SJSA1 (cell line): Measurements from ENCODE around the gene TMED6. TPM values are rescaled to one million over a fixed set of nuclear protein-coding genes. Genes with fewer than 3 reads are reported as not detected.
"Not testable (repeated sequence)": the region's sequence is repeated elsewhere in the genome, so short reads cannot be mapped to it uniquely, and the experiment has no call there.

ENCODE experiments used
- DNase-seq, 2 experiments: peaks; one replicate each; pipeline ENCODE4 v3.0.0-alpha.2; 2015 to 2020; ENCODE audit warnings: low spot score in 2 of 2, low read depth in 1 of 2
- H3K27ac ChIP-seq: fragments of 250-450 bp; sonication (Bioruptor Pico); 2 replicates; pipeline ENCODE4 v1.5.1; 2020; ENCODE audit warnings: mild to moderate bottlenecking, moderate library complexity
- H3K27me3 ChIP-seq: fragments of 250-450 bp; sonication (Bioruptor Pico); replicated peaks from 2 replicates; pipeline ENCODE4 v1.5.1; 2020; ENCODE audit warnings: mild to moderate bottlenecking, moderate library complexity
- H3K36me3 ChIP-seq: fragments of 250-450 bp; sonication (Bioruptor Pico); 2 replicates; pipeline ENCODE4 v1.5.1; 2020; ENCODE audit warnings: mild to moderate bottlenecking
- H3K4me1 ChIP-seq: fragments of 250-450 bp; sonication (Bioruptor Pico); replicated peaks from 2 replicates; pipeline ENCODE4 v1.6.1; 2021; ENCODE audit warnings: mild to moderate bottlenecking
- H3K4me3 ChIP-seq: fragments of 250-450 bp; sonication (Bioruptor Pico); 2 replicates; pipeline ENCODE4 v1.5.1; 2020; ENCODE audit warnings: mild to moderate bottlenecking
- H3K9me3 ChIP-seq: fragments of 250-450 bp; sonication (Bioruptor Pico); replicated peaks from 2 replicates; pipeline ENCODE4 v1.5.1; 2020; ENCODE audit warnings: mild to moderate bottlenecking
- total RNA-seq: library from RNA; depleted of rRNA; stranded (reverse); fragments of >200 nt; shearing (Covaris generic); gene quantifications from 2 replicates; pipeline ENCODE4 v1.2.3, GENCODE V29; 2014

TMED6 gene
- total RNA-seq, 1 experiment from 2014 or later: 0.21 TPM

DNA sequence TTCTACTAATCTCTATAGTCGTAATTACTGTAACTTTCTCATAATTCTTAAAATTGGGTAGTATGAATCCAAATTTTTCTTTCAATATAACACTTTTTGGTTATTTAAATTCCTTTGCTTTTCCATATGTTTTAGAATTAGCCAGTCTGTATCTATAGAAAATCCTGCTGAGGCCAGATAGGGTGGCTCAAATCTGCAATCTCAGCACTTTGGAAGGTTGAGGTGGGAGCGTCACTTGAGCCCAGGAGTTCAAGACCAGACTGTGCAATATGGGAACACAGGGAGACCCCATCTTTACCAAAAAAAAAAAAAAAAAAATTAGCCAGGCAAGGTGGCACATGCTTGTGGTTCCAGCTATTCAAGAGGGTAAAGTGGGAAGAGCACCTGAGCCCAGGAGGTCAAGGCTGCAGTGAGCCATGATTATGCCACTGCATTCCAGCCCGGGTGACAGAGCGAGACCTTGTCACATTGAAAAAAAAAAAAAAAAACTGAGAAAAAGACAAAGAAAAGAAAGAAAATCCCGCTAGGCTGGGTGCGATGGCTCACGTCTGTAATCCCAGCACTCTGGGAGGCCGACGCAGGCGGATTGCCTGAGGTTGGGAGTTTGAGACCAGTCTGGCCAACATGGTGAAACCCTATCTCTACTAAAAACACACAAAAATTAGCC lies 24.9 kb upstream of the TMED6 start:
- H3K4me3 ChIP-seq: no peak overlapping the region
- no peak overlapping the region for H3K27ac ChIP-seq
- H3K36me3 ChIP-seq: peaks cover 80% of the 10 kb centered on the region
- no peaks in the 10 kb centered on the region for H3K27me3 ChIP-seq
- no peaks in the 10 kb centered on the region for H3K4me1 ChIP-seq
- no peak for DNase-seq
- no peaks in the 10 kb centered on the region for H3K9me3 ChIP-seq

GRCh38 chr16:69373019-69373418 lies 21.4 kb upstream of the TMED6 start:
- Histone ChIP-seq H3K27ac (no peak overlapping the region), H3K27me3 (no peaks in the 10 kb centered on the region), H3K4me3 (no peak overlapping the region), H3K36me3 (peaks cover 80% of the 10 kb centered on the region), H3K4me1 (no peaks in the 10 kb centered on the region), H3K9me3 (no peaks in the 10 kb centered on the region)
- DNase-seq: no peak

DNA sequence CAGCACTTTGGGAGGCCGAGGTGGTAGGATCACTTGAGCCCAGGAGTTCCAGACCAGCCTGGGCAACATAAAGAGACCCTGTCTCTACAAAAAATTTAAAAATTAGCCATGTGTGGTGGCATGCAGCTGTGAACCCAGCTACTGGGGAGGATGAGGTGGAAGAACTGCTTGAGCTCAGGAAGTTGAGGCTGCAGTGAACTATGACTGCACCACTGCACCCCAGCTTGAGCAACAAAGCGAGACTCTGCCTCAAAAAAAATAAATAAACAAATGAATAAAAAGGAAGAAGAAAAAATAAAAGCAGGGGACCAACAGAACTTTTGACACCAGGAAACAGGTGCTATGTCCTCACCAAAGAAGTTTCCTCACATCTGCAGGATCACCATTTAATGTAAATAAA lies 20.0 kb upstream of the TMED6 start:
- no peaks in the 10 kb centered on the region for H3K9me3 ChIP-seq
- H3K27ac ChIP-seq: no peak overlapping the region
- H3K27me3 ChIP-seq: no peaks in the 10 kb centered on the region
- DNase-seq: no peak
- no peak overlapping the region for H3K4me3 ChIP-seq
- peaks cover 82% of the 10 kb centered on the region for H3K36me3 ChIP-seq
- H3K4me1 ChIP-seq: no peaks in the 10 kb centered on the region

- Histone ChIP-seq H3K27ac (no peak overlapping the region), H3K27me3 (no peaks in the 10 kb centered on the region), H3K36me3 (peaks cover 93% of the 10 kb centered on the region), H3K4me1 (no peaks in the 10 kb centered on the region), H3K4me3 (no peak overlapping the region), H3K9me3 (no peaks in the 10 kb centered on the region)
- no peak for DNase-seq
Observed at GRCh38 chr16:69368866-69369265, 17.3 kb upstream of the TMED6 start.

DNA sequence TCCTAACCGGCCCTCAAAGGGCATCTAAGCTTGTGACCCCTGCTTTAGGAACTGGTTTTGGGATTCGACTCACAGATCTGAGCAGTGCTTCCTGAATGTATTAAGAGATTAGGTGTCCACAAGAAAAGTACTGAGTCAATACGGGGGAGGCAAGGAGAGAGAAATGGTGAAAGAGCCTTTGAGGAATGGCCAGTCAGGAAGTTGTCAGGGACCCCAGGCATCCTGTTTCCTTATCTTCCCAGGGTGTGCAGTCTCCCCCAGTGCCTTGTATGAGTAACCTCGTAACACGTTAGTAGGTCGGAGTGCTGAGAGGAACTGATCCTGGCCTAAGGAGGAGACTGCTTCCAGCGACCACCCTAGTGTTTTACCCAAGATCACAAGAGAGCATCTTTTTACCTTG lies 16.4 kb upstream of the TMED6 start:
- no peaks in the 10 kb centered on the region for H3K27me3 ChIP-seq
- H3K36me3 ChIP-seq: peaks cover 95% of the 10 kb centered on the region
- DNase-seq: no peak
- no peak overlapping the region for H3K4me3 ChIP-seq
- H3K4me1 ChIP-seq: no peaks in the 10 kb centered on the region
- H3K27ac ChIP-seq: no peak overlapping the region
- no peaks in the 10 kb centered on the region for H3K9me3 ChIP-seq

- peaks cover 83% of the 10 kb centered on the region for H3K36me3 ChIP-seq
- no peak for DNase-seq
- H3K27ac ChIP-seq: no peak overlapping the region
- no peaks in the 10 kb centered on the region for H3K4me1 ChIP-seq
- H3K9me3 ChIP-seq: no peaks in the 10 kb centered on the region
- no peaks in the 10 kb centered on the region for H3K27me3 ChIP-seq
- H3K4me3 ChIP-seq: no peak overlapping the region
Observed at GRCh38 chr16:69366431-69366830, 14.8 kb upstream of the TMED6 start.

DNA sequence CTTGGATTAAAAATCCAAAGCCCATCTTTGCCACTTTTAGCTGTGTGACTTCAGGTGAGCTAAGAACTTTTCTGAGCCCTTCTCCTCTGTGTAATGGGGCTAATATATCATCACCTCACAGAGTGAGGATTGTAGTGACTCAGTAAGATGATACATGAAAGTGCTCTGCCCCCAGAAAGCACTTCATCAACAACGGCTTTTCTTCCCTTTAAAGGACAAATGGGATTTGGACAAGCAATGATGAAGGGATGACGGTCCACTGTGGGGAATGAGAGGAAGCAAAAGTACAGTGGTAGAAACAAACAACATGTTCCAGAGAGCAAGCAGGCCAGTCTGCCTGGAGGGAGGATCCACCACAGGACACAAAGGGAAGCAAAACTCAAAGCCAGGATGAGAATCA lies 14.3 kb upstream of the TMED6 start:
- no peaks in the 10 kb centered on the region for H3K9me3 ChIP-seq
- H3K27ac ChIP-seq: no peak overlapping the region
- no peaks in the 10 kb centered on the region for H3K27me3 ChIP-seq
- DNase-seq: no peak
- H3K4me1 ChIP-seq: no peaks in the 10 kb centered on the region
- no peak overlapping the region for H3K4me3 ChIP-seq
- H3K36me3 ChIP-seq: peaks cover 83% of the 10 kb centered on the region

- Histone ChIP-seq H3K36me3 (peaks cover 72% of the 10 kb centered on the region), H3K4me3 (no peak overlapping the region), H3K4me1 (no peaks in the 10 kb centered on the region), H3K27me3 (no peaks in the 10 kb centered on the region), H3K27ac (no peak overlapping the region), H3K9me3 (no peaks in the 10 kb centered on the region)
- no peak for DNase-seq
Observed at GRCh38 chr16:69364088-69364487, 12.5 kb upstream of the TMED6 start.

GRCh38 chr16:69363281-69363717 lies 11.7 kb upstream of the TMED6 start:
- Histone ChIP-seq H3K27me3 (no peaks in the 10 kb centered on the region), H3K4me3 (no peak overlapping the region), H3K4me1 (no peaks in the 10 kb centered on the region), H3K36me3 (peaks cover 64% of the 10 kb centered on the region), H3K9me3 (no peaks in the 10 kb centered on the region), H3K27ac (no peak overlapping the region)
- DNase-seq: no peak

DNA sequence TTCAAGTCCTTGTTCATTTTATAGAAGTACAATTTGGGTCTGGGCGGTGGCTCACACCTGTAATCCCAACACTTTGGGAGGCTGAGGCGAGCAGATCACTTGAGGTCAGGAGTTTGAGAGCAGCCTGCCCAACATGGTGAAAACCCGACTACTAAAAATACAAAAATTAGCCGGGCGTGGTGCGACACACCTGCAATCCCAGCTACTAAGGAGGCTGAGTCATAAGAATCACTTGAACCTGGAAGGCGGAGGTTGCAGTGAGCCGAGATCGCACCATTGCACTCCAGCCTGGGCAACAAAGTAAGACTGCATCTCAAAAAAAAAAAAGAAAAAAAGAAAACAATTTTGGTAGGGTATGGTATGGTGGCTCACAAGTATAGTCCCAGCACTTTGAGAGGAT lies 8.5 kb upstream of the TMED6 start:
- not testable (repeated sequence) for DNase-seq, H3K4me1 ChIP-seq, H3K27ac ChIP-seq, H3K9me3 ChIP-seq, H3K27me3 ChIP-seq, H3K4me3 ChIP-seq
- H3K36me3 ChIP-seq: peaks cover 45% of the 10 kb centered on the region

GRCh38 chr16:69350536-69351133 lies 951 bp downstream of the TMED6 start:
- Histone ChIP-seq H3K27me3 (no peaks in the 10 kb centered on the region), H3K27ac (no peak overlapping the region), H3K4me1 (no peaks in the 10 kb centered on the region), H3K9me3 (no peaks in the 10 kb centered on the region), H3K4me3 (no peak overlapping the region), H3K36me3 (peaks cover 26% of the 10 kb centered on the region)
- no peak for DNase-seq

GRCh38 chr16:69349536-69349935 lies 2.0 kb downstream of the TMED6 start:
- Histone ChIP-seq H3K36me3 (peaks cover 25% of the 10 kb centered on the region), H3K27me3 (no peaks in the 10 kb centered on the region), H3K9me3 (no peaks in the 10 kb centered on the region), H3K4me1 (no peaks in the 10 kb centered on the region), H3K4me3 (no peak overlapping the region), H3K27ac (no peak overlapping the region)
- DNase-seq: no peak

DNA sequence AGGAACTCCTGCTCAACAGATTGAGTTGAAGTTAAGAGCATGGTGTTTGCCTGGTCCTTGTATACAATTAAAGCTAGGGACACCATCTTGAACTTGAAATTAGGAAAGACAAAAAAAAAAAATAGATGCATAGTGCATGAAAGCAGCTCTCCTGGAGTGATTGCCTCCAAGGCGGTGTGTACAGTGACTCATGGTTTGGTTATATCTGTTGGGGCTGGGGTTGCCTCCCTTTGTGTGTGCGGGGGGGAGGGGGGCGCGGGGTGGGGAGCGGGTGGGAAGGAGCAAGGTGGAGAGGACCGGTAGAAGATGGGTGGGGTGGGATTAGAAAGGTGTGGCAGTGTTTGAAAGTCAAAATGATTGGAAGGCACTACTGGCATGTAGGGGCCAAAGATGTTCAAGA lies 3.4 kb downstream of the TMED6 start:
- H3K27me3 ChIP-seq: no peaks in the 10 kb centered on the region
- no peak overlapping the region for H3K4me3 ChIP-seq
- H3K36me3 ChIP-seq: peaks cover 29% of the 10 kb centered on the region
- H3K4me1 ChIP-seq: no peaks in the 10 kb centered on the region
- DNase-seq: no peak
- no peaks in the 10 kb centered on the region for H3K9me3 ChIP-seq
- H3K27ac ChIP-seq: no peak overlapping the region

GRCh38 chr16:69346683-69347082 lies 4.9 kb downstream of the TMED6 start:
- DNase-seq: no peak
- no peaks in the 10 kb centered on the region for H3K9me3 ChIP-seq
- H3K4me1 ChIP-seq: no peaks in the 10 kb centered on the region
- H3K36me3 ChIP-seq: peaks cover 40% of the 10 kb centered on the region
- H3K4me3 ChIP-seq: no peak overlapping the region
- H3K27me3 ChIP-seq: no peaks in the 10 kb centered on the region
- no peak overlapping the region for H3K27ac ChIP-seq

DNA sequence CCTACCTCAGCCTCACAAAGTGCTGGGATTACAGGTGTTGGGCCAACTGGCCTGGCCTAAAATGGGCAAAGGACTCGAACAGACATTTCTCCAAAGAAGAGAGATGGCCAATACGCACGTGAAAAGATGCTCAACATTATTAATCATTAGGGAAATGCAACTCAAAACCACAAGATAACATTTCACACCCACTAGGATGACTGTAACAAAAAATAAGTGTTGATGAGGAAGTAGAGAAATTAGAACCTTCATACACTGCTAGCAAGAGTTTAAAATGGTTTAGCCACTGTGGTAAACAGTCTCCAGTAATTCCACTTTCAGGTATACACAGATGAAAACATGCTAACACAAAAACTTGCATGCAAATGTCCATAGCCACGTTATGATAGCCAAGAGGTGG lies 5.7 kb downstream of the TMED6 start:
- H3K9me3 ChIP-seq: no peaks in the 10 kb centered on the region
- H3K27ac ChIP-seq: no peak overlapping the region
- DNase-seq: no peak
- peaks cover 48% of the 10 kb centered on the region for H3K36me3 ChIP-seq
- no peaks in the 10 kb centered on the region for H3K27me3 ChIP-seq
- no peaks in the 10 kb centered on the region; the same call in 1 of the 2 replicates for H3K4me1 ChIP-seq
- no peak overlapping the region for H3K4me3 ChIP-seq
